ENCODE results near the gene EFCAB8.

Gene EFCAB8

DNA sequence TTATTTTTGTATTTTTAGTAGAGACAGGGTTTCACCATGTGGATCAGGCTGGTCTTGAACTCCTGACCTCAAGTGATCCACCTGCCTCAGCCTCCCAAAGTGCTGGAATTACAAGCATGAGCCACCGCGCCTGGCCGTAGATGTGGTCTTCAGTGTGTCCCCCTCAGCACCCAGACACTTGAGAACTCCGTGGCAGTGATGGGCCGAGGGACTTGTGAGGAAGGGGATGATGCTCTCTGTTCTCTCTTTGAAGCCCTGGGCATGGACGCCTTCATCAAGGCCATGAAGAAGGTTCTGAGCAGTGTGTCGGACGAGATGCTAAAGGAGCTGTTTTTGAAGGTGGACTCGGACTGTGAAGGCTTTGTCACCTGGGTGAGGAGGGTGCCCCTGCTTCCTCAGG is 16.9 kb downstream of the EFCAB8 start:
- Histone ChIP-seq H3K4me2 (ENCODE audit: low read length) (no peak overlapping the region), H3K4me1 (ENCODE audit: insufficient read depth, low read length, severe bottlenecking) (no peaks in the 10 kb centered on the region), H3K9me3 (ENCODE audit: low read length) (no peaks in the 10 kb centered on the region), H3F3A (ENCODE audit: insufficient read depth, low read length) (no peaks in the 10 kb centered on the region), H3K27me3 (ENCODE audit: insufficient read depth, low read length) (0 out of 2 replicates have a peak, but pooled peaks cover 6% of the 10 kb centered on the region), H4K20me1 (ENCODE audit: insufficient read depth, low read length) (no peaks in the 10 kb centered on the region), H3K9me2 (ENCODE audit: low read depth, low read length) (no peaks in the 10 kb centered on the region), H3K36me3 (ENCODE audit: insufficient read depth, low read length) (no peaks in the 10 kb centered on the region), H2AFZ (ENCODE audit: low read length) (no peak overlapping the region), H3K9ac (ENCODE audit: low read length) (no peak overlapping the region), H3K27ac (ENCODE audit: low read depth, low read length, poor library complexity, severe bottlenecking) (no peak overlapping the region), H3K4me3 (ENCODE audit: low read depth, low read length, poor library complexity, severe bottlenecking) (no peak overlapping the region), H3K79me2 (ENCODE audit: insufficient read depth, low read length) (no peaks in the 10 kb centered on the region)
- no peak for TF ChIP-seq EZH2 (IDR thresholded peaks at IDR 0.05; ENCODE audit: borderline replicate concordance, low read length)
- TF ChIP-seq, protein P1, sequence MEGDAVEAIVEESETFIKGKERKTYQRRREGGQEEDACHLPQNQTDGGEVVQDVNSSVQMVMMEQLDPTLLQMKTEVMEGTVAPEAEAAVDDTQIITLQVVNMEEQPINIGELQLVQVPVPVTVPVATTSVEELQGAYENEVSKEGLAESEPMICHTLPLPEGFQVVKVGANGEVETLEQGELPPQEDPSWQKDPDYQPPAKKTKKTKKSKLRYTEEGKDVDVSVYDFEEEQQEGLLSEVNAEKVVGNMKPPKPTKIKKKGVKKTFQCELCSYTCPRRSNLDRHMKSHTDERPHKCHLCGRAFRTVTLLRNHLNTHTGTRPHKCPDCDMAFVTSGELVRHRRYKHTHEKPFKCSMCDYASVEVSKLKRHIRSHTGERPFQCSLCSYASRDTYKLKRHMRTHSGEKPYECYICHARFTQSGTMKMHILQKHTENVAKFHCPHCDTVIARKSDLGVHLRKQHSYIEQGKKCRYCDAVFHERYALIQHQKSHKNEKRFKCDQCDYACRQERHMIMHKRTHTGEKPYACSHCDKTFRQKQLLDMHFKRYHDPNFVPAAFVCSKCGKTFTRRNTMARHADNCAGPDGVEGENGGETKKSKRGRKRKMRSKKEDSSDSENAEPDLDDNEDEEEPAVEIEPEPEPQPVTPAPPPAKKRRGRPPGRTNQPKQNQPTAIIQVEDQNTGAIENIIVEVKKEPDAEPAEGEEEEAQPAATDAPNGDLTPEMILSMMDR (IDR thresholded peaks at IDR 0.05; ENCODE audit: low read length) = no peak

DNA sequence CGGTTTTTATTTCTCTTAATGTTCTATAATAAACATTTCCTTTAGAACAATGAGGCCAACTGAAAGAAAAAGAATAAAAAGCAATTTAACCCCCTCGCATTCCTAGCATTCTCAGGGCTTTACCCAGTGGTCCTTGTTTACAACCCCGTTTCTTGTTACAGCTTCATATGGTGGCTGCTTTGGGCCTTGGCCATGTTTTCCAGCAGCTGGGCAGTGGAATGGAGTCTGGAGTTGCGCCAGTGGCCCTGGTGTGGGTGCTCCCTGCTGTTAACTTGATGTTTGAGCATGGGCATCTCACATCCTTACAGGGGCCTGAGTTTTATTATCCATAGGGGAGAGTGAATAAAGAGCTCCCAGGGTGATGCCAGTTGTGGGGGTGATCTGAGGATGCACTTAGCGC is 18.8 kb downstream of the EFCAB8 start:
- Histone ChIP-seq H3K4me2 (ENCODE audit: low read length) (no peak overlapping the region), H3K27ac (ENCODE audit: low read depth, low read length, poor library complexity, severe bottlenecking) (no peak overlapping the region)
- TF ChIP-seq, protein P1 (IDR thresholded peaks at IDR 0.05; ENCODE audit: low read length) = no peak
- no peak for TF ChIP-seq EZH2 (IDR thresholded peaks at IDR 0.05; ENCODE audit: borderline replicate concordance, low read length)

DNA sequence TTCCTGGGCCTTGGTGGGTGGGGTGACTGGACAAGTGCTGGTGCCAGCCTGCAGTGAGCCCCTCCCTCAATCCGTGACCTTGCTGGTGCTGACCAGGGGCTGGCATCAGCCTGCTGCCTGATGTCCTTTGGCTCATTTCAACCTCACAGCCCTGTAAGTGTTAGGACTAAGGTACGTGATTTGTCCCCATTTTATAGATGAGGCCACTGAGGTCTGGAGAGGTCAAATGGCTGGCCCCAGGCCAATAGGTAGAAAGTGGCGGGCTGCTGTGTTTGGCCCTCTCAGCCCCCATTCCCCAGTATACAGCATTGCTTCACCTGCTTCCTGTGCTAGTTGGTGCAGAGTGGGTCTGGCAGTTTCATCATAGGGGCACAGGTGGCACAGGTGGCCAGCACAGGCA is 20.1 kb downstream of the EFCAB8 start:
- no peaks in the 10 kb centered on the region for H3K9me2 ChIP-seq (ENCODE audit: low read depth, low read length)
- H3F3A ChIP-seq (ENCODE audit: insufficient read depth, low read length) = no peaks in the 10 kb centered on the region
- no peaks in the 10 kb centered on the region for H4K20me1 ChIP-seq (ENCODE audit: insufficient read depth, low read length)

More for the DNA sequence above, 18.8 kb downstream of the EFCAB8 start:
- Histone ChIP-seq H3K4me3 (ENCODE audit: low read depth, low read length, poor library complexity, severe bottlenecking) (no peak overlapping the region), H4K20me1 (ENCODE audit: insufficient read depth, low read length) (no peaks in the 10 kb centered on the region), H3K36me3 (ENCODE audit: insufficient read depth, low read length) (no peaks in the 10 kb centered on the region), H3K79me2 (ENCODE audit: insufficient read depth, low read length) (no peaks in the 10 kb centered on the region), H2AFZ (ENCODE audit: low read length) (no peak overlapping the region), H3K4me1 (ENCODE audit: insufficient read depth, low read length, severe bottlenecking) (no peaks in the 10 kb centered on the region), H3K9me3 (ENCODE audit: low read length) (no peaks in the 10 kb centered on the region), H3K9ac (ENCODE audit: low read length) (no peak overlapping the region), H3K9me2 (ENCODE audit: low read depth, low read length) (no peaks in the 10 kb centered on the region), H3F3A (ENCODE audit: insufficient read depth, low read length) (no peaks in the 10 kb centered on the region), H3K27me3 (ENCODE audit: insufficient read depth, low read length) (0 out of 2 replicates have a peak, but pooled peaks cover 6% of the 10 kb centered on the region)

More for the DNA sequence above, 20.1 kb downstream of the EFCAB8 start:
- Histone ChIP-seq H3K36me3 (ENCODE audit: insufficient read depth, low read length) (no peaks in the 10 kb centered on the region), H3K4me1 (ENCODE audit: insufficient read depth, low read length, severe bottlenecking) (no peaks in the 10 kb centered on the region), H3K4me2 (ENCODE audit: low read length) (no peak overlapping the region), H3K79me2 (ENCODE audit: insufficient read depth, low read length) (no peaks in the 10 kb centered on the region), H3K4me3 (ENCODE audit: low read depth, low read length, poor library complexity, severe bottlenecking) (no peak overlapping the region), H3K27me3 (ENCODE audit: insufficient read depth, low read length) (0 out of 2 replicates have a peak, but pooled peaks cover 6% of the 10 kb centered on the region), H3K27ac (ENCODE audit: low read depth, low read length, poor library complexity, severe bottlenecking) (no peak overlapping the region), H3K9me3 (ENCODE audit: low read length) (no peaks in the 10 kb centered on the region), H3K9ac (ENCODE audit: low read length) (no peak overlapping the region), H2AFZ (ENCODE audit: low read length) (no peak overlapping the region)
- TF ChIP-seq EZH2 (IDR thresholded peaks at IDR 0.05; ENCODE audit: borderline replicate concordance, low read length) = no peak
- TF ChIP-seq, protein P1 (IDR thresholded peaks at IDR 0.05; ENCODE audit: low read length) = no peak
